ENCODE data around the gene DPEP1.

The DPEP1 gene

GRCh38 chr16:89615176-89615575 is 1.7 kb downstream of the DPEP1 start:
- Histone ChIP-seq H4K20me1 (ENCODE audit: insufficient read depth, low read length) (no peaks in the 10 kb centered on the region), H3K4me2 (ENCODE audit: low read length) (no peak overlapping the region), H3K9ac (ENCODE audit: low read length) (no peak overlapping the region), H3K9me2 (ENCODE audit: low read depth, low read length) (no peaks in the 10 kb centered on the region), H3K36me3 (ENCODE audit: insufficient read depth, low read length) (no peaks in the 10 kb centered on the region), H3K79me2 (ENCODE audit: insufficient read depth, low read length) (no peaks in the 10 kb centered on the region), H3K4me1 (ENCODE audit: insufficient read depth, low read length, severe bottlenecking) (peaks cover 7% of the 10 kb centered on the region), H3F3A (ENCODE audit: insufficient read depth, low read length) (no peaks in the 10 kb centered on the region), H3K27me3 (ENCODE audit: insufficient read depth, low read length) (peaks cover 4% of the 10 kb centered on the region; the same call in 1 of the 2 replicates), H3K9me3 (ENCODE audit: low read length) (no peaks in the 10 kb centered on the region), H3K27ac (ENCODE audit: low read depth, low read length, poor library complexity, severe bottlenecking) (no peak overlapping the region), H2AFZ (ENCODE audit: low read length) (no peak overlapping the region), H3K4me3 (ENCODE audit: low read depth, low read length, poor library complexity, severe bottlenecking) (no peak overlapping the region)
- no peak for TF ChIP-seq CTCF (IDR thresholded peaks at IDR 0.05; ENCODE audit: low read length)
- TF ChIP-seq EZH2 (IDR thresholded peaks at IDR 0.05; ENCODE audit: borderline replicate concordance, low read length): no peak

GRCh38 chr16:89615596-89616090 is 2.2 kb downstream of the DPEP1 start:
- Histone ChIP-seq H3K27me3 (ENCODE audit: insufficient read depth, low read length) (peaks cover 4% of the 10 kb centered on the region; the same call in 1 of the 2 replicates), H3K36me3 (ENCODE audit: insufficient read depth, low read length) (no peaks in the 10 kb centered on the region), H3K9me3 (ENCODE audit: low read length) (no peaks in the 10 kb centered on the region), H3K79me2 (ENCODE audit: insufficient read depth, low read length) (no peaks in the 10 kb centered on the region), H3K4me3 (ENCODE audit: low read depth, low read length, poor library complexity, severe bottlenecking) (no peak overlapping the region), H3K9ac (ENCODE audit: low read length) (no peak overlapping the region), H3K27ac (ENCODE audit: low read depth, low read length, poor library complexity, severe bottlenecking) (no peak overlapping the region), H3F3A (ENCODE audit: insufficient read depth, low read length) (no peaks in the 10 kb centered on the region), H3K4me2 (ENCODE audit: low read length) (no peak overlapping the region), H3K4me1 (ENCODE audit: insufficient read depth, low read length, severe bottlenecking) (peaks cover 7% of the 10 kb centered on the region), H4K20me1 (ENCODE audit: insufficient read depth, low read length) (no peaks in the 10 kb centered on the region), H3K9me2 (ENCODE audit: low read depth, low read length) (no peaks in the 10 kb centered on the region), H2AFZ (ENCODE audit: low read length) (no peak overlapping the region)
- TF ChIP-seq CTCF (IDR thresholded peaks at IDR 0.05; ENCODE audit: low read length) (peak; percentile 66), EZH2 (IDR thresholded peaks at IDR 0.05; ENCODE audit: borderline replicate concordance, low read length) (no peak)

GRCh38 chr16:89616623-89617022 is 3.2 kb downstream of the DPEP1 start:
- TF ChIP-seq CTCF (IDR thresholded peaks at IDR 0.05; ENCODE audit: low read length): no peak
- TF ChIP-seq EZH2 (IDR thresholded peaks at IDR 0.05; ENCODE audit: borderline replicate concordance, low read length): no peak
- Histone ChIP-seq H3F3A (ENCODE audit: insufficient read depth, low read length) (no peaks in the 10 kb centered on the region), H2AFZ (ENCODE audit: low read length) (no peak overlapping the region), H3K79me2 (ENCODE audit: insufficient read depth, low read length) (no peaks in the 10 kb centered on the region), H3K4me3 (ENCODE audit: low read depth, low read length, poor library complexity, severe bottlenecking) (no peak overlapping the region), H3K4me2 (ENCODE audit: low read length) (peak overlapping the region; percentile 21; the same call in 1 of the 2 replicates), H3K36me3 (ENCODE audit: insufficient read depth, low read length) (no peaks in the 10 kb centered on the region), H3K9me2 (ENCODE audit: low read depth, low read length) (no peaks in the 10 kb centered on the region), H4K20me1 (ENCODE audit: insufficient read depth, low read length) (no peaks in the 10 kb centered on the region), H3K27me3 (ENCODE audit: insufficient read depth, low read length) (peaks cover 4% of the 10 kb centered on the region; the same call in 1 of the 2 replicates), H3K27ac (ENCODE audit: low read depth, low read length, poor library complexity, severe bottlenecking) (no peak overlapping the region), H3K9ac (ENCODE audit: low read length) (no peak overlapping the region), H3K4me1 (ENCODE audit: insufficient read depth, low read length, severe bottlenecking) (peaks cover 7% of the 10 kb centered on the region), H3K9me3 (ENCODE audit: low read length) (no peaks in the 10 kb centered on the region)
